Middle frontal gyrus (tissue), 1 donor: ENCODE measurements around the gene IFT122.

Source experiments
- DNase-seq: peaks from one replicate; pipeline ENCODE4 v3.0.0-alpha.2; 2015; ENCODE audit warnings: low spot score; ENCODE audit errors: extremely low spot score

Gene IFT122

DNA sequence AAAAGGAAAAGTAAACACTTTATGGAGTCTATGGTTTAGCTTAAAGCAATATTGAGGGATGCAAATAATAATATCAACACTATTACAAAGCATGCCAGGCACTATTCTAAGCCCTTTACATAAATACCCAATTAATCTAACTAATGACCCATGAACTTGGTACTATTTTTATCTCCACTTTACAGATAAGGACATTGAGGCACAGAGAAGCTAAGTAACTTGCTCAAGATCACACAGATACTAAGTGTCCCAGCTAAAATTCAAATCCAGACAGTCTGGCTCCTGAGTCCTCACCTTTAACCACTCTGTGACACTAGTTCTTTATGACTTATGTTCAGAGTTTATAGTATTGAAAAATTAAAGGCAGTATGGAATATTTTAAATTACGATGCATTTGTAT is 5.9 kb upstream of the IFT122 start:
- DNase-seq: no peak

DNA sequence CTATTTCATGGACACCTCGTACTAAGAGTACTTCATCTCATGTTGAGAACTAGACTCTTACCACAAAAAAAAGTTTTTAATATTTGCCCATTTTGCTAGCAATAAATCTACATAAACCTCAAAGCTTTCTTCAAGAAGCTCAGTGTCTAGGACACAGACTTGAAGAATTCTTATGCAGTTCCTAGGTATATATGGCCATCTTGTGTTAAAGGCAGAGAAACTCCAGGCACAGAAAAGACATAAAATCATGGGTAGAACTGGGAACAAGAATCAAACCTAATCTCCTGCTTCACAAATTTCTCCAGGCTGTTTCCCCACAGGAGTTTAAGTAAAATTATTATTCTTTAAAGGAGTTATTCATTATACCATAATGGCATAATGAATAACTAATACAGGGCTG is 4.7 kb upstream of the IFT122 start:
- DNase-seq: no peak

DNA sequence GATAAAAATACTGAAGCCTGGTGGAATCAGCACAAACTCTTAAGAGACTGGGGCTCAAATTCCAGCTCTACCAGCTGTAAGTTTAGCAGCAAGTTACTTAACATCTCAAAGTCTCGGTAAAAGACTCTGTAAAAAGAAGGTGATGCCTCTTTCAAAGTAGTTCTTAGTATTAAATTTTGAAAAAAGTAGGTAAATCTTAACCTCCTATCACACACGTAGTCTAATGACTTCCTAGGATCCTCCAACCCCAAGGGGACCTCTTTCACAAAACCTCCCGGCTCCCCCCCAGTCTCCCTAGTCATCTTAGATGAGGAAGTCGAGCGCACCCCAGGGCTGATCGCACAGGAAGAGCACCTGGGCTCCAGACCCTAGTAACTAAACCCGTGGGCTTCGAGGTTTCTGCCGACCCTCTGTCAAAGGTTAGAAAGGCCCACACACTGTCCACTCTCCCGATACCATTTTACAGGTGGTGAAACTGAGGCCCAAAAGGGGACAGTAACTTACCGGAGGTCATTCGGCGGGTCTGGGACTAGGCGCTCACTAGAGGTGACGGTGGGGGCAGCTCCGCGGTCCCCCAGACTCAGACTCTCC is 703 bp upstream of the IFT122 start:
- no peak for DNase-seq

DNA sequence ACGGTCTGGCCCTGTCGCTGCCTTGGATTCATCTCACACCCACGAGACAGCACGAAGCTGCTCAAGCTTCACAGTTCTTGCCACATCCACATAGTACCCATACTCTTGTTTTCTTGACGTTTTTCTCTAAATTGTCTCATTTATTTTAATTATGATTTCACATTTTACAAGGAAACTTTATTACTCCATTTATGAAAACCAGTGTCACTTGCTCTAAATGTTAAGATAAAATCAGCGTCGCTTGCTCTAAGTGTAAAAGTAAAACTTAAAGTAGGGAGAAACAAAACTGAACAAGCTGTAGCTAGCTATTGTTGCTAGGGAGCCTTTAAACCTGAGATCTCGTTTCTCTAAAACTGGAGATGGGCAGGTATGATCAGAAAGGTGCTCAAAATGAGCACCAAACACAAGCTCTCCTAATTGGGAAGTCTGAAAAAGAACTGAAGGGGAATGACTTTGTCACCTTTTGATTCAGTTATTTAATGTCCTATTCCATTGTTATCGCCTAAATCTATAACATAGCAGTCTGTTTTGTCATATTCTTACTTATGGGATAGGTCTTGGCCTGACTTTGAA is 680 bp downstream of the IFT122 start:
- peak; percentile 33 for DNase-seq

DNA sequence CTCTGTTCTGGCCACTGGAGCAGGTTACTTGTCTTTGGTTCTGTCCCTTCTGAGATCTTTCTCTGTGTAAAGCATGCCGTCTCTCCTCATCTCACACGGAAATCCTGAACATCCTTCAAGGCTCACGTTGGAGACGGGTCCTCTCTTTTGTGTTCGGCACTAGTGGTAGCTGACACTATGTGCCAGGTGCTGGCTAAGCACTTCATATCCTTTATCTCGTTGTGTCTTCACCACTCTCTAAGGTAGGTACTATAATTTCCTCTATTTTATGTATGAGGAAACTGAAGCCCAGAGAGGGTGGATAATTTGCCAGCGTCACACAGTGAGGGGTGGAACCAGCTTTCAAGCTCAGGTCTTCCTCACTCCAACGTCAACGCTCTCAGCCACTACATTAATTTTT is 1.2 kb downstream of the IFT122 start:
- no peak for DNase-seq

DNA sequence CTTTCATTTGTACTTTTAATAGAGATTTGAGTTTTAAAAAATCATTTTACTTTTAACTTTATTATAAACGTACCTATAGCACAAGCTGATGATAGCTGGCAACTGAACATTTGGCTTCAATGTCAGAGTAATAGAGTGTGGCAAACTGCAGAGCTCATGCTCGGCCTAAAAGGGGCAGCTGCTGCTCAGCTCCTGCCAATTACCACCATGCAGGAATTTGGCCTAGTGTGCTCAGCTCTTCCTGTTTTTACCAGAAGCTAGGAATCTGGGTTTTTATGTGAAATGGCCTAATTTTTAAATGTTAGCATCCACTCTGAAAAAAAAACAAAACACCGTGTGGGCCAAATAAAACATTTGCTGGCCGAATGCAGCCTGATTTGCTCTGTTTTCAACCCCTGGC is 1.8 kb downstream of the IFT122 start:
- peak; percentile 29 for DNase-seq

DNA sequence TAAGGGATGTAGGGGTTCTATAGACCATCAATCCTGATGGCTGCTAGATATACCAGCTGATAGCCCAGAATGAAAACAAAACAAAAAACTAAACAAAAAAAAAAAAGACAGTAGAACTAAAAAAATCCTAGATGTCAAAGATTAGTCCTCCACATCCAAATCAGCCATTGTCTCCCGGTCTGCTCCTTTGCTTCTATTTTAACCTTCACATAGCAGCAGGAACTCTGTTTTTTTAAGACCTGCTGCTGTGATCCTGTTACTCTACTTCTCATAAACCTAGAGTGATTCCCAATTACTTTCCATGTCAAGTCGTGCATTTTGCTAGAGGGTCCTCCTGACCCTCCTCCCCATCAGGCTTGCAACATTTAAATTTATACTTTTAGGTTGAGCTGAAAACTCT is 2.5 kb downstream of the IFT122 start:
- no peak for DNase-seq

DNA sequence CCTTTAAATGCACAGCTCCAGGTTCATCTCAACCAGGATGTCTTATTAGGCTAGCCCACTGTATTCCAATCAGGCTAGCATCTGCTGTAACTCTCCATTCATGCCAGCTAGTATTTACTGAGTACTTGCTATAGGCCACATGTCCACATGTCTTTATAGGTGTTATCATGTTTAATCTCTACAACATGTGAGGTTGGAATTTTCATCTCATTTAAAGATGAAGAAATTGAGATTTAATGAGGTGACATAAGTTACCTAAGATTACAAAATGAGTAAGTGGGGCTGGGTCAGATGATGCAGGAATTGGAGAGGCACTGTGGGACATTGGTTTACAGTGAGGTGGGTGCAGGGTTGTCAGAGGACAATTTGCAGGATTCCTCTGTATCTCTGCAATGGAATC is 2.9 kb downstream of the IFT122 start:
- no peak for DNase-seq

DNA sequence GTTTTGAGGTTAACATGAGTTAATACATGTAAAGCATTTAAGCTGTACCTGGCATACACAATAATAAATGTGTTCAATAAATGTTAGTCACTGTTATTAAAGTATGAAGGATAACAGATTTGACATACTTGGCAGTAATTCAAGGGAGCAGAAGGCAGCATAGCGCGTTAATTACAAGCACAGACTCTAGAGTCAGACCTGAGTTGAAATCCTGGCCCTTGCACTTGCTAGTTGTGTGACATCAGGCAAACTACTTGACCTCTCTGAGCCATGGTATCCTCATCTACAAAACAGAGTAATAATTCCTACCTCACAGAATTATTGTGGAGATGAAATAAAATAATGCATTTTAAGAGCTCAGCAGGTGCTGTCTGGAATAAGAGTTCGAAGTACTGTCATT is 5.4 kb downstream of the IFT122 start:
- no peak for DNase-seq

DNA sequence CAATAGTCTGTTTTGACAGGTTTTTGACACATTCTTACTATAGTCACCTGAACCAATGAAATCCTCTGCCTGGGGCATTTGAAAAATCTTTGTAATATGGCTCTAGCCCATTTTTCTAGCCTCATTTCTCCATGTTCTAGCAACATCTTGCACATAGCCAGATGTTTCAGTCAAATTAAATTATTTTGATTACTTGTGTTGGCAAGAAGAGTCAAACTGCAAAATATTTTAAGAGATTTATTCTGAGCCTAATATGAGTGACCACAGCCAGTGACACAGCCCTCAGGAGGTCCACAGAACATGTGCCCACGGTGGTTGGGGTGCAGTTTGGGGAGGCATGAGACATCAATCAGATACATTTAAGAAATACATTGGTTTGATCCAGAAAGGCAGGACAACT is 6.9 kb downstream of the IFT122 start:
- no peak for DNase-seq

DNA sequence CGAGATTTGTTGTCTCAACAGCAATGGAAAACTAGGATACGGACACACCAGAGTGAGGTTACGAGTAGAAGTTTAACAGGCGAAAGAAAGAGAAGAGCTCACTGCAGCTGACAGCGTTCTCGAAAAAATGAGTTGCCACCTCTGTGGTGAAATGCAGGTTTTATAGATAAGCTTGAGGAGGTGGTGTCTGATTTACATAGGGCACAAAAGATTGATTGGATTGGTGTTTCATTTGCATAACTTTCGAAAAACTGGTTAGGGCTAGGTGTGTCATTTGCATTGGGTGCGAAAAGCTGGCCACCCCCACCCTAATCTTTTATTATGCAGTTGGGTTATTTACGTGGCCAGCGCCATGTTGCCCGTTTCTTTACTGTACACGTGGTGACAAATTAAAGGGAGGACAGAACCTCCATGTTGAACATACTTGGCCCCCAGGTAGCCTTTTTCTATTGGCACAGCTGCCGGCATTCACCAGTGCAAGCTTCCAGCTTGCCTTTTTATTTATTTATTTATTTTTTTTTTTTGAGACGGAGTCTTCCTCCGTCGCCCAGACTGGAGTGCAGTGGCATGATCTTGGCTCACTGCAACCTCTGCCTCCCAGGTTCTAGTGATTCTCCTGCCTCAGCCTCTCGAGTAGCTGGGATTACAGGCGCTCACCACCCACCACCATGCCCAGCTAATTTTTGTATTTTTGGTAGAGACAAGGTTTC is 8.3 kb downstream of the IFT122 start:
- DNase-seq: no peak

DNA sequence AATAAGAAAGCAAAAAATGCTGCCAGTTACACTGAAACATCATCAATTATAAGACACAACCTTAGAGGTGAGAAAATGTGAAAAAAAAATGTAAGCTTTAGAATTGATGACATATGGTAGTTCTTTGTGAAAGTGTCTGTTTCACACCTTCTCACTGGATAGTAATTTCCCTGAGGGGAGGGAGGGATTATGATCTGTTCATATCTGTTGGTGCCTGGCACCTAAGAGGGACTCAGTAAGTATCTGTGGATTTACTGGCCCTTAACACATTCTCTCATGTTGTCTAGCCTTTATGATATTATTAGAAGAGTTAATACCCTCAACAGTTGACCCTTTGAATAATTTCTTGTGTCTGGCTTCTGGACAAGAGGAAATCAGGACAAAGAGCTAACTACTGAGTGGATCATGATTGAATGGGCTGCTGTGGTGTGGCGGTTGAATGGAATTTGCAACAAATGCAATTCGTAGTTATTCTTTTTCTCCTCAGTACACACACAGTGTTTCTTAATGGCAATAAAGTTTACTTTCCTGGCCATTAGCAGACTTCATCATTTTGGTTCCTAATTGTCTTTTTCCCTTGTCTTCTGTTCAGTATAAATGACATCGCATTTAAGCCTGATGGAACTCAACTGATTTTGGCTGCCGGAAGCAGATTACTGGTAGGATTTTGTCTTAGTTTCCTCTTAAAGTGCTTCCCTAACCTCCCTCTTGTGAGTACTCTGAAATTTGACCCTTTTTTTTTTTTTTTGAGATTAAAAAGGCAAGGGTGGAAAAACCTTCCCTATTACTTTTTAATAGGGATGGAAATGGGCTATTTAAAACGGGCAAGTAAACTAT is 9.5 kb downstream of the IFT122 start:
- DNase-seq: no peak

DNA sequence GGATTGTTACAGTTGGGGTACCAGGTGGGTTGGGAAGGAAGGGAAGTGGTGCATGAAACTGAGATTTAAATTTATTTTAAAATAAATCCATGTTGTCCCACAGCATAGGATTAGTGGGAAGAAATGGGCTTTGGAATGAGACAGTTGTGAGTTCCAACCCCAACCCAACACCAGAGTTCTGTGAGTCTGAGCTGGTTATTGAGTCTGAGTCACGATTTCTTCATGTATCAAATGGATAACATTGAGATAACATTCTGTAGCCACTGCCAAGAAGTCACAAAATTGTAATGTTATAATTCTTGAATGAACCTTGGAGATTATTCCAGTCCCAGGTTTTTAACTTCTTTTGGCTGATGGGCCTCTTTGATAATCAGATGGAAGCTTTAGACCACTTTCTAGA is 13.7 kb downstream of the IFT122 start:
- DNase-seq: no peak

DNA sequence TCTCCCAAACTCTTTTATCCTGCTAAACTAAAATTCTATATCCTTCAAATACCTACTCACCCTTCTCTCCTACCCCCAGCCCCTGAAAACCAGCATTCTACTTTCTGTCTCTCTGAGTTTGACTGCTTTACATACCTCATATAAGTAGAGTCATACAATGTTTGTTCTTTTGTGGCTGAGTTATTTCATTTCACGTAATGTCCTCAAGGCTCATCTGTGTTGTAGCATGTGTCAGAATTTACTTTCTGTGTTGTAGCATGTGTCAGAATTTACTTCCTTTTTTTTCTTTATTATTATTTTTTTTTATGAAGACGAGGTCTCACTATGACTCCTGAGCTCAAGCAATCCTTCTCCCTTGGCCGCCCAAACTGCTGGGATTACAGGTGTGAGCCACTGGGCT is 20.1 kb downstream of the IFT122 start:
- no peak for DNase-seq

DNA sequence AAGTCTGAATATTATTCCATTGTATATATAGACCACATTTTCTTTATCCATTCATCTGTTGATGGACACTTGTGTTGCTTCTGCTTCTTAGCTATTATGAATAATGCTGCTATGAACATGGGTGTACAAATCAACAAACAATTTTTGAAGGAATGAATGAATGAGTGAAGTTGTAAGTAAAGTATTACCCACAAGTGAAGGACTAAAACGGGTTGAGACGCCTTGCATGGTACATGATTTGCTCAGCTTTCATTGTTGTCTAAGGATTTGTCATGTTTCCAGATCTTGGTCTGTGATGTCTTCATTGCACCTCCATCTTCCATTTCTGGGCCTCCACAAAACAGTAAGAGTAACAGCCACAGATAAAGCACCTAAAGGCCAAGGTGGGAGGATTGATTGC is 20.5 kb downstream of the IFT122 start:
- no peak for DNase-seq

DNA sequence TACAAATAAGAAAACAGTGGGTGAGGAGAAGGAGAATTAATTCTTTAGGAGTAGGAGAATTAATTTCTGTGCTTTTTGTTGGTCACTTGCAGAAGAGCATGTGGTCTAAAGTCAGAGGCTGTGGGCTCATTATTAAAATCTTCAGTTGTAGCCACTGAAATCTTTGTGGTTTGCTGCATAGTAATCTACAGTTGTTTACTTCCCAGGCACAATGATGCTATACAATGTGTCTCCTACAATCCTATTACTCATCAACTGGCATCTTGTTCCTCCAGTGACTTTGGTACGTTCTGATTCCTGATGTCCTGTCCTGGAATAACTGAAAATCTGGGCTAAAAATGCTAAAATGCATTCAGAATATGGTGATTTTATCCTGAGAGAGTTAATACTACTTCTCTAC is 21.0 kb downstream of the IFT122 start:
- no peak for DNase-seq

DNA sequence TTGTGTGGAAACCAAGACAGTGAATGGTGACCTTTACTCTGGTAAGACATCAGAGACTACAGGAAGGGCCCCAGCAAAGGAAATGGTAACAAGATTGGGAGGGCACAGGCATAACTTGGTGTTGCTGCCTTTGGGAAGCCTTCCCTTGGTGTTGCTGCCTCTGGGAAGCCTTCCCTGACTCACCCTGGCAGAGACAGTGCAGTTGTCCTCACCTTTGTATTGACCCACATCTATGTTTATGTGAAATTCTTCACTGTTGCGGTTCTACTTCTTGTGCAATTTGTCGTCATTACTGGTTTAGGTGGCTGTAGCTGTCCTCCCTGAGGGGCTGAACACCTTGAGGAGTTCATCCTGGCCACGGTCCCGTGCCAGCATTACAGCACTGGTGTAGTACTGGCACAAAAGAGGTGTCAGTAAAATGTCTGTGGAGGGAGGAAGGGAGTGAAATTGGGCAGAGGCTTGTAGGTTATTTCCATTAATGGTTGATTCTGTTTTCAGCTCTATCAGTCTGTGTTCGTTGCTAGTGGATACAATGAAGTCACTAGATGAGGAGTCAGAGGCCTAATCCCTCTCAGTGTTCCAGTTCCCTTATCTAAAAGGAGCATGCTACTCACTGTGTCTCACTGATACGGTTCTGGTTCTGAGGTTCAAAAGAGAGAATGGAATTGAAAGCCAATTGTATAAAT is 21.6 kb downstream of the IFT122 start:
- DNase-seq: no peak

DNA sequence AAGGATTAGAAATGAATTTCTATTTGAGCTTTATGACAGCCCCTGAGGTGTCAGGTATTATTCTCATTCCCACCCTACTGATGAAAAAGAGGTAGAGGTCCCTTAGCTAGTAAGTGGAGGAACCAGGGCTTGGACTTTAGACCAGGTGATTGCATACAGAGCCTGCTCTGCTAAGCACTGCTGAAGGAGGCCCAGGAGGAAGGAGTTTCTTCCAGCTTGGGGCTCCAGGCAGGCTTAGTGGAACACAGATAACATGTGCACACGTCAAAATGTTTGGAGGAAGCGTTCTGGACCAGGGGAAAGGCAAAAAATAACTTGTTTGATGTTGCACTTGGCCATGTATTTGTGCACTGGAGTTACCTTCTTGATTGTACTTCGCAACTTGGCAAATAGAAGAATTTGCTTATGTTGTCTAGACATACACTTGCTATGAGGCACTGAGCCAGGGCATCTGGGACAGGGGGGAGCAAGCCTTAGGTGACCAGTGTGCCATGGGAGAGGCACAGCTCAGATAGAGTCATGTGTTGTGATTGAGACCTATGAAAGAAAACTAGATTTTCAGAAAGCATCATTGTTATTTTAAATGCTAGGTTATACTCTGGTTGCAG is 22.4 kb downstream of the IFT122 start:
- DNase-seq: no peak

DNA sequence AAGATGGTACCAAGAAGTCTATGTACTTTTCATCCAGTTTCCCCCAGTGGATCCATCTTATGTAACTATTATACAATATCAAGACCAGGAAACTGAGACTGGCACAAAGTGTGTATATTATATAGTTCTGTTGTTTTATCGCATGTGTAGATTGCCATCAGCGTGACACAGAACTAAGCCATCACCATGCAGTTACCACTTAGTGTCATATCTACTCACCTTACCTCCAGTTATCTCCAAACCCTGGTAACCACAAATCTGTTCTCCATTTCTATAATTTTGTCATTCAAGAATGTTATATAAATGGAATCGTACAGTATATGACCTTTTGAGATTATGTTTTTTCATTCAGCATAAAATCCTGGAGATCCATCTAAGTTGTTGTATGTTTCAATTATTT is 23.1 kb downstream of the IFT122 start:
- DNase-seq: no peak

DNA sequence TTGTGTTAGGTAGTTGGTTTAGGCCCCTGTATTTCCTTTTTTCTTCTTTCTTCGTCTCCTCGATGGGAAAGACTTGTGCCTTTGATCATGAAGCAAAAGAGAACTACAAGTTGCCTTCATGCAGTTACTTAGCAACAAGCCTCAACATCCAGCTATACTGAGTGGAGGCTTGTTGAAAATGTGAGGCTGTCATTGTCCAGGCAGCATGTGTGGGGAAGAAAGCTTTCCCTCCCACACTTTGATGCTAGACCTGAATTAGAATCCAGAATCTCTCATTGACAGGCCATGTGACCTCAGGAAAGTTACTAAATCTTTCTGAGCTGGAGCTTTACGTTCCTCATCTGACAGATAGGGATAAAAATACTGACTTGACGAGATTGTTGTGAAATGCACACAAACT is 23.7 kb downstream of the IFT122 start:
- no peak for DNase-seq

DNA sequence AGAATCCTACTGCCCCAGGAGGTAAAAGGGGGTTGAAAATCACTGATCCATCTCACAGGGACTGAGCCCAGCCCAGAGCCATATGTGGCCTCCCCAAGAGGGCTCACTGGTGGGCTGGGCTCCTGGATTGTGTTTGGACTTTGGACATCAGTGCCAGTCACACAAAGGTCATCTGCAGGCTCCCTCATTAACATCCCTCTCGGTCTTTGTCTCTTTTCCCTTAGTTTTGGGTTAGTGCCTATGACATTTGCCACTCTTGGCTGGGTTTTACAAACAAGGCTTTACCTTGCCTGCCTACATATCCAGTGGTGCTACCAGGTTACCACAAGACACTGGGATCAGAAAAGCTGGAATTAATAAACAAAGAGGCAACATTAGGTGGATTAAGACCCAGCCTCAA is 27.9 kb downstream of the IFT122 start:
- no peak for DNase-seq
